NOMO-1 treated with DMSO at 0.1 percent for 48 hours (cell line): Measurements from ENCODE around the gene PRKAG2.

ENCODE experiments used
- DNase-seq: peaks from one replicate; lab custom pipeline; 2025; ENCODE audit not compliant: unreplicated experiment; lab: John Stamatoyannopoulos, UW

PRKAG2 gene

GRCh38 chr7:151806204-151806603, 70.7 kb downstream of the PRKAG2 start:
- DNase-seq = no peak

- DNase-seq = no peak
These were observed 71.7 kb downstream of the PRKAG2 start for GRCh38 chr7:151805191-151805590.

GRCh38 chr7:151804756-151805155, 72.2 kb downstream of the PRKAG2 start:
- no peak for DNase-seq

GRCh38 chr7:151803841-151804240, 73.1 kb downstream of the PRKAG2 start:
- DNase-seq = no peak

GRCh38 chr7:151802469-151802846, 74.5 kb downstream of the PRKAG2 start:
- no peak for DNase-seq

GRCh38 chr7:151801782-151802468, 75.0 kb downstream of the PRKAG2 start:
- DNase-seq = no peak

- no peak for DNase-seq
These were observed 75.6 kb downstream of the PRKAG2 start for GRCh38 chr7:151801291-151801690.

GRCh38 chr7:151800861-151801260, 76.1 kb downstream of the PRKAG2 start:
- DNase-seq = no peak

- no peak for DNase-seq
These were observed 76.5 kb downstream of the PRKAG2 start for GRCh38 chr7:151800391-151800790.

- no peak for DNase-seq
These were observed 77.4 kb downstream of the PRKAG2 start for GRCh38 chr7:151799506-151799905.

- no peak for DNase-seq
These were observed 78.0 kb downstream of the PRKAG2 start for GRCh38 chr7:151798851-151799448.

GRCh38 chr7:151797667-151798307, 79.1 kb downstream of the PRKAG2 start:
- DNase-seq = peak; percentile 8

- DNase-seq = no peak
These were observed 79.9 kb downstream of the PRKAG2 start for GRCh38 chr7:151796871-151797537.

GRCh38 chr7:151796091-151796870, 80.6 kb downstream of the PRKAG2 start:
- no peak for DNase-seq

GRCh38 chr7:151795168-151795811, 81.6 kb downstream of the PRKAG2 start:
- DNase-seq = no peak

GRCh38 chr7:151794508-151795167, 82.3 kb downstream of the PRKAG2 start:
- DNase-seq = no peak

- DNase-seq = no peak
These were observed 82.9 kb downstream of the PRKAG2 start for GRCh38 chr7:151793991-151794507.

GRCh38 chr7:151793531-151793951, 83.4 kb downstream of the PRKAG2 start:
- DNase-seq = no peak

- DNase-seq = no peak
These were observed 84.3 kb downstream of the PRKAG2 start for GRCh38 chr7:151792636-151793035.

- no peak for DNase-seq
These were observed 84.8 kb downstream of the PRKAG2 start for GRCh38 chr7:151792086-151792485.
